ENCODE measurements around the gene SCO2.

Gene SCO2

GRCh38 chr22:50526834-50527801, 1.7 kb upstream of the SCO2 start:
- TF ChIP-seq CTCF (IDR thresholded peaks at IDR 0.05; ENCODE audit: insufficient read depth, missing control alignments) = no peak
- DNase-seq (ENCODE audit: insufficient read length, low spot score) (peak; percentile 56), FAIRE-seq (no peak)

GRCh38 chr22:50526108-50526833, 873 bp upstream of the SCO2 start:
- FAIRE-seq = no peak
- DNase-seq (ENCODE audit: insufficient read length, low spot score) = no peak
- TF ChIP-seq CTCF (IDR thresholded peaks at IDR 0.05; ENCODE audit: insufficient read depth, missing control alignments) = peak; percentile 37

- no peak for DNase-seq (ENCODE audit: insufficient read length, low spot score)
- no peak for FAIRE-seq
- no peak for TF ChIP-seq CTCF (IDR thresholded peaks at IDR 0.05; ENCODE audit: insufficient read depth, missing control alignments)
These were observed 385 bp upstream of the SCO2 start for GRCh38 chr22:50525858-50526107.

DNA sequence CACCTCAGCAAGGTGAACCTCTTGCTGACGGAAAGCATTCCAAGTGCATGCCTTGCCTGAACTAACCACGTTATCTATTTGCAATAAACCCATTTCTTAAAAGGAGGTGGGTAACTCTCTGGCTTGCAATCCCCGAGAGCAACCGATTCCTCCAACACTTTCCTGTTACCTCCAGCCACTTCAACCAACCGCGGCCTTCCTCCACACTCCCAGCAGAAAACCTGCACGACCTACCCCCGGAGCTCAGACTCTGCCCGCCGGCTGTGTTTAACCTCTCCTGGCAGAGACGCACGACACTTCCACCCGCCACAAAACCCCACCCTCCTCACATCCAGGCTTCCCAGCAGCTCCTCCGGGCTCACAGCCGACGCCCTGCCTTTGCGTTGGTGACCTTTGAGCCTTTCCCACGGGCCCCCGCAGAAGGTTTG, 708 bp downstream of the SCO2 start:
- DNase-seq (ENCODE audit: insufficient read length, low spot score) (no peak), FAIRE-seq (no peak)
- no peak for TF ChIP-seq CTCF (IDR thresholded peaks at IDR 0.05; ENCODE audit: insufficient read depth, missing control alignments)

- DNase-seq (ENCODE audit: insufficient read length, low spot score) = no peak
- FAIRE-seq = no peak
- TF ChIP-seq CTCF (IDR thresholded peaks at IDR 0.05; ENCODE audit: insufficient read depth, missing control alignments) = no peak
These were observed 1.4 kb downstream of the SCO2 start for GRCh38 chr22:50523806-50524675.

- TF ChIP-seq CTCF (IDR thresholded peaks at IDR 0.05; ENCODE audit: insufficient read depth, missing control alignments) = no peak
- FAIRE-seq = no peak
These were observed 2.0 kb downstream of the SCO2 start for GRCh38 chr22:50523458-50523805.

More at GRCh38 chr22:50523458-50523805, 2.0 kb downstream of the SCO2 start:
- no peak for DNase-seq (ENCODE audit: insufficient read length, low spot score)
